ENCODE measurements around the gene BDH2. TPM values are rescaled to one million over a fixed set of nuclear protein-coding genes. Genes with fewer than 3 reads are reported as not detected.

BDH2 gene
- total and polyA plus RNA-seq, 2 experiments from 2014 or later = 36.5 to 73.9 TPM

GRCh38 chr4:103118166-103118565 is 18.5 kb upstream of the BDH2 start (continued):
- TF ChIP-seq ZNF462 (CRISPR knock-in tag; IDR thresholded peaks at IDR 0.05) (no peak), EZH2phosphoT487 (IDR thresholded peaks at IDR 0.05; ENCODE audit: unreplicated experiment) (no peak), ZNF331 (CRISPR knock-in tag; IDR thresholded peaks at IDR 0.05; ENCODE audit: low read depth) (no peak), CREB1 (CRISPR knock-in tag; IDR thresholded peaks at IDR 0.05; ENCODE audit: low read depth) (no peak), POLR2AphosphoS5 (IDR thresholded peaks at IDR 0.05; ENCODE audit: low read depth) (no peak), ETS1 (IDR thresholded peaks at IDR 0.05) (no peak)
- TF ChIP-seq, protein P1, sequence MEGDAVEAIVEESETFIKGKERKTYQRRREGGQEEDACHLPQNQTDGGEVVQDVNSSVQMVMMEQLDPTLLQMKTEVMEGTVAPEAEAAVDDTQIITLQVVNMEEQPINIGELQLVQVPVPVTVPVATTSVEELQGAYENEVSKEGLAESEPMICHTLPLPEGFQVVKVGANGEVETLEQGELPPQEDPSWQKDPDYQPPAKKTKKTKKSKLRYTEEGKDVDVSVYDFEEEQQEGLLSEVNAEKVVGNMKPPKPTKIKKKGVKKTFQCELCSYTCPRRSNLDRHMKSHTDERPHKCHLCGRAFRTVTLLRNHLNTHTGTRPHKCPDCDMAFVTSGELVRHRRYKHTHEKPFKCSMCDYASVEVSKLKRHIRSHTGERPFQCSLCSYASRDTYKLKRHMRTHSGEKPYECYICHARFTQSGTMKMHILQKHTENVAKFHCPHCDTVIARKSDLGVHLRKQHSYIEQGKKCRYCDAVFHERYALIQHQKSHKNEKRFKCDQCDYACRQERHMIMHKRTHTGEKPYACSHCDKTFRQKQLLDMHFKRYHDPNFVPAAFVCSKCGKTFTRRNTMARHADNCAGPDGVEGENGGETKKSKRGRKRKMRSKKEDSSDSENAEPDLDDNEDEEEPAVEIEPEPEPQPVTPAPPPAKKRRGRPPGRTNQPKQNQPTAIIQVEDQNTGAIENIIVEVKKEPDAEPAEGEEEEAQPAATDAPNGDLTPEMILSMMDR (conservative IDR thresholded peaks at IDR 0.05; ENCODE audit: low read depth in 2 of 2) = no peak

DNA sequence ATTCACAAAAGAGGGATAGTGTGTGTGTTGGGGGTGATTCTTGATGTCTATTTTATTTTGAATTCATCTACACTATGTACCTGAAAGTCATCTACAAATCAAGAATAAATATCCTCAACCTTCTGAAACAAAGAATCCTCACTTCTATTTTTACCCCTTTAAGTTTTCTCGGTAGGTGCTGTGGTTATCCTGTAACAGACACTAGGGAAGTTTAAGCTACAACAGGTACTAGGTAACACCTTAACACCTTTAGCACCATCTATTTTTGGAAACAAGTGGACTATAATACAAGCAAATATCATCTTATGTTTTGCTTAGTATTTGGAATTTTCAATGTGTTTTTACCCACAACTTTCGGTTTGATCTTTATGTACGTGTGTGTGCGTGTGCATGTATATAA is 12.0 kb upstream of the BDH2 start:
- DNase-seq (ENCODE audit: low spot score) (no peak), ATAC-seq (no peak)
- Histone ChIP-seq H3K27ac (ENCODE audit: low read depth) (no peak overlapping the region), H4K20me1 (replicated peaks; ENCODE audit: insufficient read depth) (no peaks in the 10 kb centered on the region), H3K27me3 (ENCODE audit: insufficient read depth) (no peaks in the 10 kb centered on the region), H3K9me2 (ENCODE audit: insufficient read depth) (no peaks in the 10 kb centered on the region), H3K4me3 (no peak overlapping the region), H3K4me2 (no peak overlapping the region), H2AFZ (no peak overlapping the region), H3K79me2 (replicated peaks; ENCODE audit: insufficient read depth) (no peaks in the 10 kb centered on the region), H3K4me1 (ENCODE audit: insufficient read depth) (no peaks in the 10 kb centered on the region), H3F3A (replicated peaks; ENCODE audit: low read depth) (no peaks in the 10 kb centered on the region), H3K36me3 (ENCODE audit: insufficient read depth) (peaks cover 30% of the 10 kb centered on the region)
- Mint-ChIP-seq H3K4me3 (no peak overlapping the region), H3K27me3 (ENCODE audit: insufficient read depth, low read depth, poor library complexity) (no peaks in the 10 kb centered on the region), H3K4me1 (no peaks in the 10 kb centered on the region), H3K27ac (no peak overlapping the region), H3K36me3 (ENCODE audit: low read depth) (peaks cover 47% of the 10 kb centered on the region), H3K9me3 (no peaks in the 10 kb centered on the region)
- TF ChIP-seq, protein P1 (conservative IDR thresholded peaks at IDR 0.05; ENCODE audit: low read depth in 2 of 2) = no peak
- TF ChIP-seq POLR2AphosphoS5 (IDR thresholded peaks at IDR 0.05; ENCODE audit: low read depth) (no peak), NANOG (IDR thresholded peaks at IDR 0.05; ENCODE audit: borderline replicate concordance) (no peak), STAT1 (IDR thresholded peaks at IDR 0.05; ENCODE audit: unreplicated experiment) (no peak), ZNF331 (CRISPR knock-in tag; IDR thresholded peaks at IDR 0.05; ENCODE audit: low read depth) (no peak)
- TF ChIP-seq, protein P2, sequence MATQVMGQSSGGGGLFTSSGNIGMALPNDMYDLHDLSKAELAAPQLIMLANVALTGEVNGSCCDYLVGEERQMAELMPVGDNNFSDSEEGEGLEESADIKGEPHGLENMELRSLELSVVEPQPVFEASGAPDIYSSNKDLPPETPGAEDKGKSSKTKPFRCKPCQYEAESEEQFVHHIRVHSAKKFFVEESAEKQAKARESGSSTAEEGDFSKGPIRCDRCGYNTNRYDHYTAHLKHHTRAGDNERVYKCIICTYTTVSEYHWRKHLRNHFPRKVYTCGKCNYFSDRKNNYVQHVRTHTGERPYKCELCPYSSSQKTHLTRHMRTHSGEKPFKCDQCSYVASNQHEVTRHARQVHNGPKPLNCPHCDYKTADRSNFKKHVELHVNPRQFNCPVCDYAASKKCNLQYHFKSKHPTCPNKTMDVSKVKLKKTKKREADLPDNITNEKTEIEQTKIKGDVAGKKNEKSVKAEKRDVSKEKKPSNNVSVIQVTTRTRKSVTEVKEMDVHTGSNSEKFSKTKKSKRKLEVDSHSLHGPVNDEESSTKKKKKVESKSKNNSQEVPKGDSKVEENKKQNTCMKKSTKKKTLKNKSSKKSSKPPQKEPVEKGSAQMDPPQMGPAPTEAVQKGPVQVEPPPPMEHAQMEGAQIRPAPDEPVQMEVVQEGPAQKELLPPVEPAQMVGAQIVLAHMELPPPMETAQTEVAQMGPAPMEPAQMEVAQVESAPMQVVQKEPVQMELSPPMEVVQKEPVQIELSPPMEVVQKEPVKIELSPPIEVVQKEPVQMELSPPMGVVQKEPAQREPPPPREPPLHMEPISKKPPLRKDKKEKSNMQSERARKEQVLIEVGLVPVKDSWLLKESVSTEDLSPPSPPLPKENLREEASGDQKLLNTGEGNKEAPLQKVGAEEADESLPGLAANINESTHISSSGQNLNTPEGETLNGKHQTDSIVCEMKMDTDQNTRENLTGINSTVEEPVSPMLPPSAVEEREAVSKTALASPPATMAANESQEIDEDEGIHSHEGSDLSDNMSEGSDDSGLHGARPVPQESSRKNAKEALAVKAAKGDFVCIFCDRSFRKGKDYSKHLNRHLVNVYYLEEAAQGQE (IDR thresholded peaks at IDR 0.05; ENCODE audit: unreplicated experiment) = no peak
